GM15510 (cell line): ENCODE measurements around the gene TTC39C.

Experiments
- POLR2A ChIP-seq: IDR thresholded peaks from 3 replicates; pipeline ENCODE4 v1.6.1; 2011; ENCODE audit warnings: borderline replicate concordance; ENCODE audit not compliant: insufficient read length; ENCODE audit errors: extremely low read depth

TTC39C gene

GRCh38 chr18:24104486-24104885 lies 89.9 kb downstream of the TTC39C start:
- TF ChIP-seq POLR2A = no peak

- TF ChIP-seq POLR2A = no peak
Measured at GRCh38 chr18:24108641-24109040, 94.1 kb downstream of the TTC39C start.

- TF ChIP-seq POLR2A = no peak
Measured at GRCh38 chr18:24111936-24112335, 97.4 kb downstream of the TTC39C start.

GRCh38 chr18:24112464-24112863 lies 97.9 kb downstream of the TTC39C start:
- no peak for TF ChIP-seq POLR2A

- TF ChIP-seq POLR2A = no peak
Measured at GRCh38 chr18:24112874-24113615, 98.5 kb downstream of the TTC39C start.

- TF ChIP-seq POLR2A = no peak
Measured at GRCh38 chr18:24114924-24115549, 100.5 kb downstream of the TTC39C start.

GRCh38 chr18:24115628-24116027 lies 101.1 kb downstream of the TTC39C start:
- no peak for TF ChIP-seq POLR2A

GRCh38 chr18:24118750-24119577 lies 104.4 kb downstream of the TTC39C start:
- no peak for TF ChIP-seq POLR2A

GRCh38 chr18:24120676-24121075 lies 106.1 kb downstream of the TTC39C start:
- TF ChIP-seq POLR2A = no peak

GRCh38 chr18:24121625-24122024 lies 107.1 kb downstream of the TTC39C start:
- no peak for TF ChIP-seq POLR2A

GRCh38 chr18:24126155-24126961 lies 111.8 kb downstream of the TTC39C start:
- no peak for TF ChIP-seq POLR2A

GRCh38 chr18:24127735-24128134 lies 113.2 kb downstream of the TTC39C start:
- no peak for TF ChIP-seq POLR2A

GRCh38 chr18:24128700-24129099 lies 114.1 kb downstream of the TTC39C start:
- TF ChIP-seq POLR2A = no peak

GRCh38 chr18:24130494-24130893 lies 115.9 kb downstream of the TTC39C start:
- no peak for TF ChIP-seq POLR2A
